Middle frontal gyrus (tissue), 1 donor: Measurements from ENCODE around the gene CADM2.

Experiments used
- DNase-seq: peaks from one replicate; pipeline ENCODE4 v3.0.0-alpha.2; 2015; ENCODE audit warnings: low spot score; ENCODE audit errors: extremely low spot score

Gene CADM2

DNA sequence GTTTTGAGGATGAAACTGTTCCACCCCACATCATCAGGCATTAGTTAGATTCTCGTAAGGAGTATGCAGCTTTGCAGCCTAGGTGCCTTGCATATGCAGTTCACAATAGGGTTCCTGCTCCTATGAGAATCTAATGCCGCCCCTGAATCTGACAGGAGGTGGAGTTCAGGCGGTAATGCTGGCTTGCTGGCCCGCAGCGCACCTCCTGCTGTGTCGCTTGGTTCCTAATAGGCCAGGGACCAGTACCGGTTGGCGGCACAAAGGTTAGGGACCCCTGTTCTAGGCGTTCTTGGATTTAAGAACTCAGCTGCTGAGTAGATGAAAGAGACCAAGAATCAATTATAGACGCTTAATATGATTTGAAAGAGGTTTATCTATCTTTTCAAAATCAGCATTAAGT, 595.4 kb downstream of the CADM2 start:
- DNase-seq, result no peak

DNA sequence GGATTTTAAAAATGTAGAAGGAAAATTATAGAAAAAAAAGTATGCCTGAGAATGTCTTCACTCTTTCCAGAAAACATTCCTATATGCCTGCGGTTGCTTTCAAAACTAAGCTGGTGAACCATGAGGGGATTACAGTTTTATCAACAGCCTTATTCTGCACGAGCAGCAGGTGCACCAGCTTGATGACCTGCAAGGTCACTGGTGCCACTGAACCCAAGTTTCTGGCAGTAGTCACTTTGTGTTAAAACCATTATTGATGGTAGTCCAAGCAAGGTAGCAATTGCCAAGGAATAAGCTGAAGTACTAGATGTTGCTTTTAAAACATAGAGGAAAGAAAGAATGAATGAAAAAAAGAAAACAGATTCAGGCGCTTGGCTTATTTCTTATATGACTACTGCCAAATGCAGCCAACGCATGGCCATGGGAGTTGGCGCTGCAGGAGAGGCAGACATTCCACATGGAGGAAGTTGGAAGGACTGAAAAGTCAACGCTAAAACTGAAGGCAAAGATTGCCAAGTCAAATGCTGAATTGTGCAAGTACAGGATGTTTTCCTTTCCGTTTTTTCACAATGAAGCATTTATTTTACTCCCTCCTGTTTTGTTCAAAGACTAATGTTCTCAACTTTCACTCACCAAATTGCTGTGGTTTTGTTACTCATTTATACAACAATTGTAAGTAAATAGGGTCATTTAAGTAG, 601.4 kb downstream of the CADM2 start:
- DNase-seq, result peak; percentile 26

DNA sequence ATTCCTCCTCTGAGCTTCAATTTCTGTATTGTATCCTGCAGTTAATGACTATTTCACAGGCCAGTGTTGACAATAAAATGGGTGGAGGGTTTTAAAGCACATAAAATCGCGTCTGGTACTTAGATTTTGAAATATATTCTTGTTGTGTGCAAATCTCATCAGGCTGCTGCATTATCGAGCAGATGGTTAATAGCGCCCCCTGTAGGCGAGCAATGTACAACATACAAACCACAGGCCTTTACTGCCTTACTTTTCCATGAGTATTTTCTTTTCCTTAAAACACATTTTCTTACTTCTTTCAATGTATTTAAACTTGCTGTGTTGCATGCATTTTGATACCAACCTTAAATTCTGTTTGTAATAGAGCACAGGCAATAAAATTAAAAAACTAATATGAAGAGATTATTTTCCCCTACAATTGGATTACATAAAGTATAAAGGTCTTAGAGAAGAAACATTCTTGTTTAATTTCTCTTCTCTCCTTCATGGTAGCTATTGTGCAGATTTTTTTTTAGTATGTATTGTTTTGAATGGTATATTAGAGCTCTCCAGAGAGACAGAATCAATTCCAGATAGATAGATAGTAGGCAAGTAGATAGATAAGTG, 608.4 kb downstream of the CADM2 start:
- no peak for DNase-seq

DNA sequence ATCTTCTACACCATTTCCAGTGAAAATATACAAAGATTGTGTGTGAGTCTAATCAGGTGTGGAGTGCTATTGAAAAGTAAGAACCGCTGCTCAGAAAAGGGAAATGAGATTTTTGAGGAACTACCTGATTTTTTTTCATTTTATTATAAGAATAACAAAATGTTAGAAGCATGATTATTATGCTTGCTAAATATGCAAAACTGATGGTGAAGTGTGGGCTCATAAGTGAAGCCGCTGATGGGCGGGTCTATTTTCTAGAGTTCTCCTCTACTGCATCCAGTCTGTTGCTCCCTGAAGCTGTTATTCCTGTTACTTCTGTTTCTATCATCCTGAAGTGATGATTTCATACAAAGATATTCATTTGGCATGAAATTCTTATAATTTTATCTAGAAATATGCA, 612.0 kb downstream of the CADM2 start:
- no peak for DNase-seq

DNA sequence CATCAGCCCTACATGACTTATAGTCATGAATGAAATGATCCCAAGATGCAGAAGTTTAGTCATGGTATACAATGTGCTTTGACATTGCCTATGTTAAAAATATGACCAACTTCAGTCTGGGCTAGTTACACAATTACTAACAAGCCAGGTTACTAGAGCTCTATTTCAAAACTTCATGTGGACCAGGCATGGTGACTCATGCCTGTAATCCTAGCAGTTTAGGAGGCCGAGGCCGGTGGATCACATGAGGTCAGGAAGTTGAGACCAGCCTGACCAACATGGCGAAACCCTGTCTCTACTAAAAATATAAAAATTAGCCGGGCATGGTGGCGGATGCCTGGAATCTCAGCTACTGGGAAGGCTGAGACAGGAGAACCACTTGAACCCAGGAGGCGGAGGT, 613.0 kb downstream of the CADM2 start:
- DNase-seq, result no peak

DNA sequence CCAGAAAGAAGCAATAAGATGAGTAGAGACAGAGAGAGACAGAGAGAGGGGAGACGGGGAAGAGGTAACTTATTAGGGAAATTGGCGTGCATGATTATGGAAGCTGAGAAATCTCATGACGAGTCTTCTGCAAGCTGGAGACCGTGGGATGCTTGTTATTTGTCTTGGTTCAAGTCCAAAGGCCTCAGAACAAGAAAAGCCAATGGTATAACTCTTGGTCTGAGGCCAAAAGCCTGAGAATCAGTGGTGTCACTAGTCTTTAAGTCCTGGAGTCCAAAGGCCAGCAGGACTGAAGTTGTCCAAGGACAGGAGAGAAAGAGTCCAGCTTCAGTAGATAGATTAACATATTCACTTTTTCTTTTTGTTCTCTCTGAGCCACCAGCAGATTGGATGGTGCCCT, 613.6 kb downstream of the CADM2 start:
- DNase-seq, result no peak

DNA sequence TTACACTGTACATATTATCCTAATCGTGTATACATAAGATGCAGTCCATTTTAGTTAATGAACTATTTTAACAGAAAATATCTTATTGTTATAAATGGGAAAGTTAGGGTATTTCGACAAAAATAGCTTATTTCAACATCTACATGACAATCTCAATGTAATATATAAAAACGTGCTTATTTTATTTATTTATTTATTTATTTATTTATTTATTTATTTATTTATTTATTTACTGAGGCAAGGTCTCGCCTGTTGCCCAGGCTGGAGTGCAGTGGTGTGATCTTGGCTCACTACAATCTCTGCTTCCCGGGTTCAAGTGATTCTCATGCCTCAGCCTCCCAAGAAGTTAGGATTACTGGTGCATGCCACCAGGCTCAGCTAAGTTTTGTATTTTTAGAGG, 614.2 kb downstream of the CADM2 start:
- no peak for DNase-seq

DNA sequence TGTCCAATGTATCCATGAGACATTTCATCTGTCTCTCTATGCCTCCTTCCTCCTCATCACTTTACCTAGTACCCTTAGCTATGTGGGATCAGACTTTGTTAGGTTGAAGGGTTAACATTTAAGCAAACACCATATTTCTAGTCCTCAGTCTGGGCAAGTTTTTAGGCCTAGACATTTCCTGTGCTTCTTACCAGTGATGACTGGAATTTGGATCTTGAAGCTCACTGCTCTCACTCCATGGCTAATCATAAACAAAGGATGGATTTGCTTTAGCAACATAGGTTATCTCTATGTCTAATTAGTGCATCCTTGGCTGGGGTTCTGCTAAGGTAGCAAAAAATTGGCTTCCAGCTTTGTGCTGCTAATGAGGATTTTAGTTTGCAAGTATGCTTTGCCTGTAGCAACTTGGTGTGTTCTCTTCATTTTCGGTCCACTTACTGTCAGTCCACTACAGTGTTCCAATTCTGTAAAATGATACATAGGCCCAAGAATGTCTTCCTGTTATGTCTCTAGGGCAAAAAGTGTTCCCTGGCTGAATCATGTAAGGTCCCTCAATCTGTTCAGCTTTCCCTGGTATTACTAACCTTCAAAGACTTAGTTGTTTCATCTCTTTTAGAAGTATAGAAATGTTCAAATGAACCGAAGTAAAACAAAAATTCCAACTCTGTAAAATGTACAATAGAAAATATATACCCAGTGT, 615.4 kb downstream of the CADM2 start:
- DNase-seq, result no peak

DNA sequence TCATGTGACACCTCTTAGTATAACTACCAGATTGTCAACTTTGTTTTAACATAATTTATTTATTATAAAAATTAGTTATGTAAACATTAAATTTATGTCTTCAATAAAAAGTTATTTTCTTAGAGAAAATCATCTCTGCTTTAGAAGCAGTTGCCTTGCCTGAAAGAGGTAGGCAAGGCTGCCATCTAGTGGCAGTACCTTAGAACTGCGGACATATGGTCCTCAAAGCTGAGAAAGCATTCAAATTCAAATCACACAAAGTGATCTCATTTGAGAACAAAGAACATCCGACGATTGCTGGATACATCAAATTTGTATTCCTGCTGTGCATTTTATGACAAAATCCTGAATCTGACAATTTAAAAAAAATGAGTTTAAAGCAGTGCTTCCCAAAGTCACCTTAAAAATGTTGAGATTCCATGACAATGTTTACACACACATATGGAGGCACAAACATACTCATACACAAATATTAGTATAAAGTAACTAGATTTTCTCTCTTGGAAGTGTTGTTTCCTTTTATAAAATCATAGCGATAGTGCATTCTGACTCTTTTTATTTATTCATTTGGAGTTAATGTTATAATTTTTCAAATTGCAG, 617.4 kb downstream of the CADM2 start:
- DNase-seq, result peak; percentile 77

DNA sequence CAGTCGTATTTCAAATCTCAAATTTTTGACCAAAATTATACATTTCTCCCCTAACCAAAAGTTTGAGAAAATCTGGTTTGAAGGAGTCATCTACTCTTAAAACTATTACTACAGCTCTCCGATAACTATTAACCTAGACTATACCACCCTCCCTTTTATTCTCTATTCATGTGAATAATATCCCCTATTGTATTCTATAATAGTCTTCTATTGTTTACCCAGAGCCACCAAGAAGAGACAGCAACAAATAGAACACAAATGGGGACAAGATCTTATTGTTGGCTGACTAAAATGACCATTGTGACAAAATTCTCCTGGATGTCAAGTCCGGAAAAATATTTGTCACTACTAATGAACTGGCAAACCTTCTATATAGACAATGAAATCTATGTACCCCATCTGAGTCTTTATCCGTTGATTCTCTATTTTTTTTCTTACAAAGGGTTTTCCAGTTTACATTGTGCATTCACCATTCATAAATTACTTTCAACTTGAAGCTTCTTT, 618.0 kb downstream of the CADM2 start:
- DNase-seq, result peak; percentile 58

DNA sequence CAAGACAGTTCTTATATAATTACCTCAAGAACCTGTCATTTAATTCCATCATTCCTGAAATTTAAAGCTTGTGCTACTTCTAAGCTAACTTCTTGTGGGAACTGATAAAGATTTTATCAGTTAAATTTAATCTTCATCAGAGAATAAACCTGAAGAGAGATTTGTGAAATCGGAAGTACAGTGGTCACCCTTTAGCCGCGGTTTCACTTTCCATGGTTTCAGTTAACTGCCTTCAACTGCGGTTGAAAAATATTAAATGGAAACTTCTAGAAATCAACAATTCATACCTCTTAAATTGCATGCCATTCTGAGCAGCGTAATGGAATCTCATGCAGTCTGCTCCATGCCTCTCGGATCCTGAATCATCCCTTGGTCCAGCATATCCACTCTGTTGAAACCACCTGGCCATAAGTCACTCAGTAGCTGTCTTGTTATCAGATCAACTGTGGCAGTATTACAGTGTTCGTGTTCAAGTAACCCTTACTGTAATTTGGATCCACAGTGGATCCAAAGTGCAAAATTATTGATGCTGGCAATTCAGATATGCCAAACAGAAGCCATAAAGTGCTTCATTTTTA, 626.1 kb downstream of the CADM2 start:
- DNase-seq, result no peak

DNA sequence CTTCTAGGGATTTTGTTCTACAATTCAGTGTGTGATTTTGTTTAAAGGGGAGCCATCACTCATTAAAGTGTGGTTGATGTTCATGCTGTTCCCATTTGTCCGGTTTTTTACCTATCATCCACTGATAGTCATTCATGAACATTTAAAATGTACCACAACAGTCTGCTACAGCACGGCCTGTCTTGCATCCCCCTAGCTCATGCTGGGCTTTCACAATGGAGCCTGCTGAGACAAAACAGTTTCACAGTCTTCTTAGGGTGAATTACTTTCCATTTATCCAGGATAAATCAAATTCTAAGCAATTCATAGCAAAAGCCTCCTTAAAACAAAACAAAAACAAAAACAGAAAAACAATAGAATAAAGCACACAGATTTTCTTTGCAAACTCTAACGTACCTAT, 627.2 kb downstream of the CADM2 start:
- no peak for DNase-seq

DNA sequence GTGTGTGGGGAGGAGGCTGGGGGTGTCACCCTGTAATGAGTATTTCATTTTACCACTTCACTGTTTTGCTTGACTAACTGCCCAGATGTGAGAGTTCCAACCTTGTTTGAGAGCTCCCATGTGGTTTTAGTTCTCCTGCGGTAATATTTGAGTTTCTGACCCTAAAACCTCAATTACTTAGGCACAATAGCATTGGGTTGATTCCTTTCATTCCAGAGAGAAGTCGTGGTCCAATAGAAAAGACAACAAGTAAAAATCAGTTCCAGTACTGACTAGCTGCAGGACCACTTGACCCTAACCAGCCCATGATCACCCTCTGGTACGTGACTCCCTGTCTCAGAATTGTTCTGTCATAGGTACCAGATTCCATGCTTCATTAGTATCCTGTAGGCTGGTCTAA, 630.4 kb downstream of the CADM2 start:
- no peak for DNase-seq

DNA sequence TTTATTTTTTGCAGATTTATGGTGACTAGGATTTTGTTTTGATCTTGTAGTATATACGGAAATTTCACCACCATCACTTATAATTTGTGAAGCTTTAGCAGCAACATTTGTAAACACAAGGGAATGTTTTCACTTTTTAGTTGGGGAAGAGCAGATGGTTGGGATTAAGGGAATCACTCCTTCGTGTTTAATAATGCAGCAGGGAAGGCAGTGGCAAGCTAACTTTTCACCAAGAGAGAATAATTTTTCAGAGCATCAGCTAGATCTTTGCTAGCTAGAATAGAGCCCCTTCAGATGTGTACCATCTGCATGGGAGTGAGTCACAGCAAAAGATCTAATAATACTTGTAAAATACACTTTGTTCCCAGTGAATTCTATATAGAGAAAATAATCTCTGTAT, 632.7 kb downstream of the CADM2 start:
- DNase-seq, result no peak

DNA sequence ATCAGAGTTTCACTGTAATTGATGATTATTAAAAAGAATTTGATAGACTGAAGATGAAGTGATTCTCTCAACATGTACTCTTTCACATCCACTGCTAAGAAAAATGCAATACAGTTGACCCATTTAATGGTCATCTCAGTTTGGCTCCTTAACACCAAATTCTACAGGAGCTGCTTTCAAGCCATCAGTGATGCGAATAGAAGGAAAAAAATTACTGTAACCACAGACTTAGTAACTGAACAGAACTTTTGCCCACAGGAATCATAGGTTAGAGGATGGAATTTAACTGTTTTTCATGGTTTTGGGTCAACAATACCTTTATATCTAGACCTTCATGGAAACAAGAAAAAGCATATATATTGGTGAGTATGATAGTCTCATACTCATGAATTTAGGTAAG, 633.5 kb downstream of the CADM2 start:
- DNase-seq, result no peak

DNA sequence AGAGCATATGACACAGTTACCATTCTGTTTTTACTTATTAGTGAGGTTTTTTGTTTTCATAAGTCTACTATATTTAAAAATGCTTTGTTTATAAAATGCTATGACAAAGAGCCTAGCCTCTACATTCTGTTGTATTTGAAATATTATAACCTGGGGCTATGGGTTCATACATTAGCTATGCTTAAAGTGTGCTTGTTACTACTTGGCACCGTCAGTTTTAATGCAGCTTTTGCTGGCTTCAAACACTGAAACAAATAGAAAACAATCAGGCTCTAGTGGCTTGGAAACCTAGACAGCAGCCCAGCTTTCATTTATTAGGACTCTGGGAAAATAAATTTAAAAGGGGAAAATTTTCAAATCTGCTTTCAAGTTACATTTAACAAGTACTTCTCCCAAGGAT, 635.9 kb downstream of the CADM2 start:
- no peak for DNase-seq

DNA sequence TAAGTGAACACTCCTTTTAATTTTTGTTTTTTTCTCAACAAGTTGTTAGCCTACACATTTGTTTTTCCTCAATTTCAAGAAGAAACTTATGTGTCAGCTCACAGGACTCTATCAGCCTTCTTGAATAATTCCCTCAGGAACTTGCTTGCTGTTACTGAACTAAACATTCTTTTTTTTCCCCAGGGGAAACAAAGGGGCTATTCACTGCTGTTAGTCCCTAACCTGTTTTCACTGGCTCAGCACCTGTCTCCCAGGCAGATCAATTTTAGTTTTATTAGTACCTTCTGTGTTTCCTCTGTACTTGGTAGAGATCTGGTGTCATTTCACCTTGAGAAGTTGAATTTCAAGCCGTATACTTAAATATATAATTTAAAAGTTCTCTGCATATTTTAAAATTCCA, 644.6 kb downstream of the CADM2 start:
- no peak for DNase-seq

DNA sequence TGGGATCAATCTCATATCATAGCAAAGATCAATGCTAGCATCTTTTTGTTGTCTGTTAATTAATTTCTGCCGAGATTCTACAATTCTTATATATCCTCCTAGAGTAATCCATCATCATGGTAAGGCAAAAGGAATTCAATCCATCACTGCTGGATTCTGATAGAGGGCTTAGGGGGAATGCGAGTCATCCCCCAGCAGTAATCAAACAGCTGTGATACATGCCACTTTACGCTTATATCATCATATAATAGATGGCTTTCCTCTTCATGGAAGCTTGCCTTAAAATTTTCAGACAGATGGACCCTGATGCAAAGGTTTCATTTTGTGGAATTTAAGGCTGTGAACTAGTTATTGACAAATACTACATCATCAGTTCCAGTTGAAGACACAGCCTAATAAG, 645.9 kb downstream of the CADM2 start:
- no peak for DNase-seq

DNA sequence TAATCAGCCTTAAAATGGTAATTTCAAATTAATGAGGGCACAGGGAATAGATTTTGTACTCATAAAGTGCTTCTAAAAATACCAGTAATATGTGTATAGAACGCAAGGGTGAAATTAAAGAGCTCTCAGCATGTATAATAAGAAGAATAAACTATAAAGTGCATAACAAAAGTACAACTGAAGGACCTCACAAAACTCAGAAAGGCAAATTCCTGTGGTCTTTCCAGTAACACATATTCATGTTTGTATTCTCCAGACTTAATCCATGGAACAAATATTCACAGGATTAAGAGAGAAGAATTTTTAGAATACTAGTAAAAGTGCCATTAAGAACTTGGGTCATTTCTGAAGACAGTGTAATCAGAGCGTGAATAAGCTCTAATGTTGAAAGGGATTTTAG, 646.3 kb downstream of the CADM2 start:
- DNase-seq, result no peak

DNA sequence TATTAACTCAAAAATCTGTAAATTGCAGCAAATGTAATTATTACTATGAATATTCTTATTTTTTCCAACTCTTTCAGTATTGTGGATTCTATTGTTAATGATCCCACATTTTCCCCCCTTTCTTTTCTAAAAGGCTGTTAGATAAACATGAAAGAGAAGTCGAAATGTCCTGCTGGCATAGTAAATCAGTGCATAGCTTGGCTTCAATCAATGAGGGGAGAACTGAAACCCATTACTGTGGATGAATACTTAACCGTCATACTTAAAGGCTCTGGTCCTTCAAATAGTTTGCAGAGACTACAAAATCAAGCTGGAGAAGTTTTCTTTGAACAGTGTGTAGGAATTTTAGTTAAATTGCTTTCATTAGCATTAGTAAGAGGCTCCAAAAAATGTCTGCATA, 667.9 kb downstream of the CADM2 start:
- no peak for DNase-seq

DNA sequence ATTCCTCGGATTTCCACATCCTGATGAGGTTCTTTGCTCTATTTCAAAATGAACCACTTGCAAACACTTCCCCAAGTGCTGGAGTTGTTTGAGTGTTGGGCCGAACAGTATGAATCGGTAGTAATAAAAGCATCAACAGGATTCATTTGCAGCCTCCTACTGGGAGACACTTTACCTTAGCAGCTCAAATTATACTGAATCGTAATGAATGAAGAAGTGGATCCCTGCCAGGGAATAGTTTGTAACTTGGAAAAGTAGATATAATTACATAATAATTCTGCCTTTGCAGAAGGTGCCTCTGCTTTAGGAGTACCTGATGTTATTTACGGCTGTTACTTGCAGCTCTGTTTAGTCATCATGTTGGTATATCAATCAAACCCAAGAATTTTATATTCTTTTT, 669.1 kb downstream of the CADM2 start:
- DNase-seq, result no peak

DNA sequence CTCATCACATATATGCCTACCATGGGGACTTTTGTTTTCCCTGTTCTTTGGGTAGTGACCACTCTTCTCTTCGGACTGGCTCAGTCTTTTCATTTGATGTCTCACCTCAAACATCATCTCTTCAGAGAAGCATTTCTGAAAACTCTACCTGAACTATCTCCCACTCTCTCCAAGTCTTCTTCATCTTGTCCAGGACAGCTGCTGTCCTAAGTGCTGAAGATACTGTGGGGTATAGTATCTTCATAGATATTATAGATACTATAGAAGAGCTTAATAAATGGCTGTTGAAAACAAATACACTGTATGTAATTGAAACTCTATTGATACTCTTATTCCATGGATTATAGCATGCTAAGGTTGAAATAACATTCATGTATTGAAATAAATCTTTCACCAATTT, 672.3 kb downstream of the CADM2 start:
- no peak for DNase-seq
